HG03342 (cell line): ENCODE data around the gene HDHD2.
A peak's percentile ranks its signal among the peaks of the same experiment; 100 is the strongest.

Source experiments
- ATAC-seq: cut with Tn5 transposase; IDR thresholded peaks from one replicate; pipeline ENCODE4 v1.9.1; 2021; ENCODE audit warnings: mild to moderate bottlenecking, moderate library complexity; ENCODE audit not compliant: unreplicated experiment

The HDHD2 gene

GRCh38 chr18:47149457-47150028 is 757 bp downstream of the HDHD2 start:
- ATAC-seq: no peak

GRCh38 chr18:47146206-47146605 is 4.1 kb downstream of the HDHD2 start:
- no peak for ATAC-seq

DNA sequence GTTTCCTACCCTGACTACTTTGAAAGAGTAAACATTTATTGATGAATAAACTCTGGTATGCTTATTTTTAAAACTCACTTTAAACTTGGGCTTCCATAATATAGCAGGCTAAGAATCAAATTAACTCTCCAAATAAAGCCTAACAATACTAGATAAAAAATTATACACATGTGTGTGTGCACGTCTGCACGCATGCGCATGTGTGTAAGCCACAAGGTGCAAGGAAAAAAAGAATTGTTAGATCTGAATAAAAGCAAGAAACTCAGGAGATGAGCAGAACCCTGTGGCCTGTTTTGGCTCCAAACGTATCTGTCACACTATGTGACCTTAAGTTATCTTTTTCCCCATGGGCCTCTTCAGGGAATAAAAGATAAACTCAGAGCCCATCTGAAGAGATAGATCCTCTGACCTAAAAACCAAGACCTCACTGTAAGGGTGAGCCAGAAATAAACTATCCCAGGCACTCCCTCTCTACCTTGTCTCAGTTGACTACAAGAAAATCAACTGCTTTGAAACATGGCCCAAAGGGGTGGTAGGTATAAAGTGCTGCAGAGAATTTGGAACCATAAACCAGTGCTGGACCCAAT is 6.3 kb downstream of the HDHD2 start:
- no peak for ATAC-seq

GRCh38 chr18:47143153-47143552 is 7.1 kb downstream of the HDHD2 start:
- no peak for ATAC-seq

DNA sequence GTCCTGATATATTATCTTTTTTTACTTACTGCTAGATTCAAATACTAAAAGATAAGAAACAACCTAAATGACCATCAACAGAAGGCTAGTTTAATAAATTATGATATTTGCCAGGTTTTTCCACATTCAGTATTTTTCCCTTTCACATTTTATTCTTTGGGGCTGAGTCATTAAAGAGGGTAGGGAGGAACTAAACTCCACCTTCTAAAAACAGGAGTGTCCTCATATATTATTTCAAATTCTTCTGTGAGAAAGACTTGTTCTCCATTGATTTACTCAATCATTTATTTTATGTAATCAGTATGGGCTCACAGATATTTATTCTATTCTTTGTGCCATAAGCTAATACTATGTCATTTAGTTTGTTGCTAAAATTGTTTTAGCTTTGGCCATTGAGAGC is 9.0 kb downstream of the HDHD2 start:
- ATAC-seq: no peak

GRCh38 chr18:47121146-47121545 is 29.2 kb downstream of the HDHD2 start:
- no peak for ATAC-seq

DNA sequence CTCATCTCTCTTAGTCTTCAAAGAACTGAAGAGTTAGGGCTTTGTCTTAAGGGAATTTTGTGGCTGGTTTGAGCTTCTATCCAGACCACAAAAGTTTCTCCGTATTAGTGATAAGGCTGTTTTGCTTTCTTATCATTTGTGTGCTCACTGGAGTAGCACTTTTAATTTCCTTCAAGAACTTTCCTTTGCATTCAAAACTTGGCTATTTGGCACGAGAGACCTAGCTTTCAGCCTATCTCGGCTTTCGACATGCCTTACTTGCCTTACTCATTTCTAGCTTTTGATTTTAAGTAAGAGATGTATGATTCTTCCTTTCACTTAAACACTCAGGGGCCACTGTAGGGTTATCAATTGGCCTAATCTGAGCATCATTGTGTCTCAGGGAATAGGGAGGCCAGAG is 29.9 kb downstream of the HDHD2 start:
- ATAC-seq: peak; percentile 71

DNA sequence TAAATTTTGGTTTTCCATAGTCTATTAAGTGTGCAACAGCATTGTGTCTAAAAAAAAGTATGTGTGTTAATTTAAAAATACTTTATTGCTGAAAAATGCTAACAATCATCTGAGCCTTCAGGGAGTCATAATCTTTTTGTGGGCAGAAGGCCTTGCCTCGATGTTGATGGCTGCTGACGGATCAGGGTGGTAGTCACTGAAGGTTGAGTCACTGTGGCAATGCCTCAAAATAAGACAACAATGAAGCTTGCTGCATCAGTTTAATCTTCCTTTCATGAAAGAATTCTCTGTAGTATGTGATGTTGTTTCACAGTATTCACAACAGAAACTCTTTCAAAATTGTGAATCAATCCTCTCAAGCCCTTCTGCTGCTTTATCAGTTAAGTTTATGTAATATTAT is 31.3 kb downstream of the HDHD2 start:
- no peak for ATAC-seq

GRCh38 chr18:47115205-47115604 is 35.1 kb downstream of the HDHD2 start:
- no peak for ATAC-seq

DNA sequence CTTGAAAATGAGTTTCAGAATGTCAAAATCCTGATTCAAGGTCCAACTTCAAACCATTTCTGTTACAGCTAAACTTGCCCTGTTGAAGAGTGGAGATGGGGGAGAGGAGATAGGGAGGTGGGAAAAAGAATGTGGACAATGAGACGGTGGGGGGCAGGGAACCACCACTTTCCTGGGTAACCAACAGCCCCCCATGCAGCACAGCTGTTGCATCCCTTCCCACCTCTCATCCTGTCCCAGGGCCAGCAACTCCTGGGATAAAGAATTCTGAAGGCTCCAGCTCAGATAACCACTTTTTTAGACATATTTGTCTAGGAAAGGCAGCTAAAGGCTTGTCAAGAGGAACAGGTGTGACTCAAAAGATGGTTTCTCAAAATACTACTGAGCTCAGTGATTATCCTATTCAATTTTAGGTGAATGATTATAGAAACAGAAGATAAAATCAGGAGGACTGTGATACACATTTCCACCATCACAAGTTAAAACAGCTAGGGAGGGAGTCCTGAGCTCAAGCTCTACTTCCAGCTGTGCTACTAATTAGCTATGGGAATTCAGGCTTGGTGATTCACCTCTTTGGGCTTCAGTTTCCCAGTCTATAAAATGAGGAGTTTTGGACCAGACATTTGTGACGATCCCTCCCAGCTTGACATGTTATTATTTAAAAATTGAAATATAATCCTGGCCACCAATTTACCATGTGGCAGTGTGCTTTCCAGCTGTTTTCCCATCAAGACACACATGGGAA is 36.3 kb downstream of the HDHD2 start:
- ATAC-seq: no peak

DNA sequence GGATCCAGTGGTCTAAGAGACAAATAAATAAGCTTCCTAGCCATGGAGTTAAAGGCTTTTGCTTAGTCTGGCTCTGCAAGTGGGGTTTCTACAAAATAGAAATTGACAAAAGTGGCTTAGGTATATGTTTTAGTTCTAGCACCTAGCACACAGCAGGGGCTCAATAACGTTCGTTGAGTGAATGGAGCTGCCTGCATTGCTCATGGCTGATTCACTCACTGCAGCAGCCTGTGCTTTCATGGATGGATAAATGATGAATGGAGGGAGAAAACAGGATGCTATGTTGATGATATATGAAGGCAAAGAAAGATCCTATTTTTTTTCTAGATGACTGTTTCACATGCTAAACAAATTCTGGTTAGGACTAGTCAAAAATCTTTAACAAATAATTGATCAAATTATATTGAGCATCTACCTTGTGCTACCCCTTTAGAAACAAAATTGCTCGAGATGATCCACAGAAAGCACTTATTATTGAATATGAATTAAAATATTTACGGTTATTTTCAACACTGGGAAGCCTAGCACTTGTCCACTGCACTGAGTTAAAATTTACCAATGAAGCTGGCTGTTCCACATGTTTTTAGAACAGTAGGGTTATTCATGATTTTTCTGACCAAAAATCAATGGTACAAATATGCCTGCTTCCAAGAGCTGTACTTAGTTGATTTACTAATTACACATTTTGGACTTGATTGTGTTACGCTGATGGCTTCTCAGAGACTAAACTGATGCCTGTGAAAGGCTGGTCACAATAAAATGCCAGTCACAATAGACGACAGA is 39.6 kb downstream of the HDHD2 start:
- ATAC-seq: no peak

DNA sequence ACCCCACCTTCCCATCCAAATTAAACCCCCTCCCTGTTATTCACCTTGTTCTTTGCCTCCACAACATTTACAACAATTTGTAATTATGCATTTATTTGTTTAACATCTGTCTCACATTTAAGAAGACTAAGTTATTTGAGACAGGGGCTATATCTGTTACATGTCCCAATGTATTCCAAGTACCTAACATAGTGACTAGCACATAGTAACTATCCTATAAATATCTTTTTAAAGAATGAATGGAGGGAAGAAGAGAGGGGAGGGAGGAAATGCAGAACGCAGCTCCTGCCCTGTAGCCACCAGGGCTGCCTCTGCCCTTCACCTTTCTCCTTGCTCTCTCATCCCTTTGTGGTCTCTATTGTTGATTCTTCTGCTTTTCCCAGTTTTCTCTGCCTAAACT is 40.6 kb downstream of the HDHD2 start:
- ATAC-seq: no peak

GRCh38 chr18:47108998-47109405 is 41.3 kb downstream of the HDHD2 start:
- ATAC-seq: no peak

DNA sequence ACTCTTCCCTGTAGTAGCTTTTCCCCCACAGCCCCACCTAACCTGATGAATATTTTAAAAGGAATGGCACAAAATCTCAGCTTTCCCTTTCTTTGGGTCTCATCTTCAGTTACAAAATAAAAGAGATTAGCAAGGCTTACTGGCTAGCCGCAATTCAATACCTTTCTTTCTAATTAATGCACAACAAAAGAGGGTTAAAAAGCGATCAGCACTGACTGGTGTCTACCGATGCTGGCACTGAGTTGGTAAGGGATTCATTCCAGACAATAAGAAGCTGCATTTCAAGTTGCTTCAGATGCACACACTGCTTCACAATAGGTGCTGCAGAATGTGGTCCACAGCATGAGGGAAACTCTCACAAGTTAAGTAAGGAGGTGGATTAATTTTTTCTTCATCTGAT is 41.9 kb downstream of the HDHD2 start:
- no peak for ATAC-seq

- ATAC-seq: no peak
Measured at GRCh38 chr18:47100212-47100831, 50.0 kb downstream of the HDHD2 start.

- no peak for ATAC-seq
Measured at GRCh38 chr18:47095810-47096209, 54.5 kb downstream of the HDHD2 start.

DNA sequence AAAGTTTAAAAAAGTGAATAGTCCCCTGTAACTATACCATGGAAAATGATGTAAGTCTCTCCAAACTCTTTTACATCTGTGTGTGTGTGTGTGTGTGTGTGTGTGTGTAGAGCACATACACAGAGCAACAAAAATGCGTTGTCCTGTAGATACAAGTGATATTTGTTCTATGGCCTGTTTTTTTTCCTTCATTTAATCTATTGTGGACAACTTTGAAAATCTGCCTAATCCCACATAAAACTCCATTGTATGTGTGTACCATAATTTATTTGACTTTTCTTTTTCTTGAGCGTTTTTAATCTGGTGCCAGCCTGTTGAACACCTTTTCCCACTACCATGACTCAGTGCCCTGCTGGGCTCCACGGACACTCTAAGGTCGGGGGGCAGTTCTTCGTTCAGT is 62.6 kb downstream of the HDHD2 start:
- ATAC-seq: no peak

GRCh38 chr18:47081578-47081977 is 68.7 kb downstream of the HDHD2 start:
- no peak for ATAC-seq

DNA sequence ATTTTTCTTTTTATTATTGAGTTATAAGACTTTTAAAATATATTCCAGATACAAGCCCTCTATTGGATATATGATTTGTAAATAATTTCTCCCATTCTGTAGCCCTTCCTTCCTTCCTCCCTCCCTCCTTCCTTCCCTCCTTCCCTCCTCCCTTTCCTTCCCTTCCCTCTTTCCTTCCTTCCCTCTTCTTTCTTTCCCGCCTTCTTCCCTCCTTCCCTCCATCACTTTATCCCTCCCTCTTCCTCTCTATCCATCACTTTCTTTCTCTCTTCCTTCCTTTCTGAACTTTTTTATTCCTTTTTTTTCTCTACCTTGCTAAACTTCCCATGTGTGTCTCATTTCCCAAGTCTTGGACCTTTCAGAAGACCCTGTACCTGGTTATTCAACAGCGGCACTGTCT is 69.4 kb downstream of the HDHD2 start:
- no peak for ATAC-seq

DNA sequence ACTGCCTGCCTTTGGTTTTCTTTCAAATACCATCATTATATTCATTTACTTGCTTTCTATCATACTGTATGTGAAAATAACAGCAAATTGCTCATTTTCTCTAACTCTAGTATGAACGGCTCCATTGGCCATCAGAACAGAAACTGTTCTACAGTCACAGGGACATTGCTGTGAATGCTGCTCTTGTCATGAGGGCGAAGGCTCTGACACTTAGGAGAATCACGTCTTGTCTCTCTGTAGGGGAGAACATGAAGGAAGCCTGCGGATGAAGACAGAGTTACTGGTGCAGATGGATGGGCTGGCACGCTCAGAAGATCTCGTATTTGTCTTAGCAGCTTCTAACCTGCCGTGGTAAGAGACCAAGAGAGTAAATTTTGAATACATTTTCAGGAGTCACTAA is 73.2 kb downstream of the HDHD2 start:
- no peak for ATAC-seq
